ENCODE results near the gene SCARB1.

SCARB1 gene

GRCh38 chr12:124759841-124760503 is 103.7 kb downstream of the SCARB1 start:
- H3K27me3 ChIP-seq (ENCODE audit: control insufficient read depth, insufficient read depth, low read length) = no peaks in the 10 kb centered on the region
- no peak overlapping the region for H3K4me3 ChIP-seq (ENCODE audit: low read depth, low read length)
- peaks cover 10% of the 10 kb centered on the region for H3K9me3 ChIP-seq (ENCODE audit: control insufficient read depth, insufficient read depth, low read length)
- peaks cover 2% of the 10 kb centered on the region; the same call in 1 of the 2 replicates for H3K4me1 ChIP-seq (ENCODE audit: control insufficient read depth, insufficient read depth, low read length)
- H3K9ac ChIP-seq (ENCODE audit: low read depth, low read length) = no peak overlapping the region
- H3K36me3 ChIP-seq (ENCODE audit: control insufficient read depth, insufficient read depth, low read length) = no peaks in the 10 kb centered on the region
- no peak overlapping the region for H3K27ac ChIP-seq (ENCODE audit: low read depth, low read length)

DNA sequence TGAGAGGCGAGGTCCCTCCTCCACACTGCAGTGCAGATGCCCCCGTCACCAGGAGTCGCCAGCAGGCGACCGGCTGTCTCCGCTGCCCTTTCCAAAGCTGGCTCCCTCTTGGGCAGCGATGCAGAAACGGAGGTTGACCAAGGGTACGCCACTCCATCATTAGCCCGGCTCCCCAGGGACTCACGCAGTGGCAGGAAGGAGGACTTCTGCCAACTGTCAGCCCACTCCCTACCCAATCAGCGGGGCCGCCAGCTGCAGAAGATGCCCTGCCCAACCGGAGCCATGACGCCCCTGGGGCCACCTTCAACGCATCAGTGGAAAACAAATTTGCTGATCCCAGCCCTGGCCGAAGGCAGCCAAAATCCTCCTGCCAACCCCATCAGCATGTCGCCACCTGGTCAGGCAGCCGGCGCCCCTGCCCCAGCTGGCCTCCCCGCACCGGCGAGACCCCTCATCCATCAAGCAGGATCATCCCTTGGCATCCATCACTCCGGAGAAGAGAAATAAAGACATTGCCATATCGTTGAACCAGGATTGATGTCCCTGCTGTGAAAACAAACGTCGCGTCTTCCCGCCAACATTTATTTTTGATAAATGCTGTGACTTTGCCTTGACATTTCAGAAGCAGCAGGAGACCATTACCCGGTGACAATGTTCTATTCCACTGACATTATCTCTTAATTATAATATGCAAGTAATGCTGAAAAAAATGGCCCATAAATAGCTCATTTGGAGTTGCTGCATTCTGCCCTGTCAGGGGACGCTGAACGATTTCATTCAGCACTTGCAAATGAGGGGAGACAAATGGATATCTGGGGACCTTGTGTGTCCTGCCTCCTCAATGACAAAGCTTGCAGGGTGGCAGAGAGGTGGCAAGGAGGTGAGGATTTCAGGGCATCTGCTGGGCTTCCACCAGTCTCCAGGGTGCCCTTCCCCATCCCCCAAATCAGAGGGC is 105.1 kb downstream of the SCARB1 start:
- H3K36me3 ChIP-seq (ENCODE audit: control insufficient read depth, insufficient read depth, low read length) = no peaks in the 10 kb centered on the region
- no peak overlapping the region for H3K9ac ChIP-seq (ENCODE audit: low read depth, low read length)
- H3K4me3 ChIP-seq (ENCODE audit: low read depth, low read length) = no peak overlapping the region
- H3K9me3 ChIP-seq (ENCODE audit: control insufficient read depth, insufficient read depth, low read length) = no peaks in the 10 kb centered on the region
- no peak overlapping the region for H3K27ac ChIP-seq (ENCODE audit: low read depth, low read length)
- H3K4me1 ChIP-seq (ENCODE audit: control insufficient read depth, insufficient read depth, low read length) = peaks cover 5% of the 10 kb centered on the region; the same call in 1 of the 2 replicates
- H3K27me3 ChIP-seq (ENCODE audit: control insufficient read depth, insufficient read depth, low read length) = no peaks in the 10 kb centered on the region

DNA sequence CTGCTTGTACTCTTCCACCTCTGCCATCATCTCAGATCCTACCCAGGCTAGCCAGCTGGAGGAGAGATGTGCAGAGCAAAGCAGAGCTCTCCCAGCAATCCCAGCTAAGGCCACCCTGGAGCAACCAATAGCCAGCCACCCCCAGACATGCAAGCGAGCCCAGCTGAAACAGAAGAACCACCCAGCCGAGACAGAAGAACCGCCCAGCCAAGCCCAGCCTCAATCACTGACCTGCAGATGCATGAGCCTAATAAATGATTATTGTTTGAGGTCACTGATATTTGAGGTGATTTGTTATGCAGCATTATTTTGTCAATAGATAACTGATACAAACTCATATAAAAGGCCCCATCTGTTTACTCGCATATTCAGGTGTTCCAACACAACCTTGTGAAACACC is 106.3 kb downstream of the SCARB1 start:
- H3K27ac ChIP-seq (ENCODE audit: low read depth, low read length) = no peak overlapping the region
- H3K4me3 ChIP-seq (ENCODE audit: low read depth, low read length) = no peak overlapping the region
- H3K4me1 ChIP-seq (ENCODE audit: control insufficient read depth, insufficient read depth, low read length) = peaks cover 5% of the 10 kb centered on the region; the same call in 1 of the 2 replicates
- H3K9me3 ChIP-seq (ENCODE audit: control insufficient read depth, insufficient read depth, low read length) = no peaks in the 10 kb centered on the region
- no peaks in the 10 kb centered on the region for H3K36me3 ChIP-seq (ENCODE audit: control insufficient read depth, insufficient read depth, low read length)
- no peaks in the 10 kb centered on the region for H3K27me3 ChIP-seq (ENCODE audit: control insufficient read depth, insufficient read depth, low read length)
- H3K9ac ChIP-seq (ENCODE audit: low read depth, low read length) = no peak overlapping the region

- H3K27me3 ChIP-seq (ENCODE audit: control insufficient read depth, insufficient read depth, low read length) = no peaks in the 10 kb centered on the region
- H3K9ac ChIP-seq (ENCODE audit: low read depth, low read length) = no peak overlapping the region
- H3K27ac ChIP-seq (ENCODE audit: low read depth, low read length) = no peak overlapping the region
- H3K9me3 ChIP-seq (ENCODE audit: control insufficient read depth, insufficient read depth, low read length) = no peaks in the 10 kb centered on the region
- H3K4me3 ChIP-seq (ENCODE audit: low read depth, low read length) = no peak overlapping the region
- no peaks in the 10 kb centered on the region for H3K36me3 ChIP-seq (ENCODE audit: control insufficient read depth, insufficient read depth, low read length)
- H3K4me1 ChIP-seq (ENCODE audit: control insufficient read depth, insufficient read depth, low read length) = peaks cover 5% of the 10 kb centered on the region; the same call in 1 of the 2 replicates
Measured at GRCh38 chr12:124756760-124757159, 106.9 kb downstream of the SCARB1 start.

GRCh38 chr12:124756166-124756565 is 107.5 kb downstream of the SCARB1 start:
- no peaks in the 10 kb centered on the region for H3K9me3 ChIP-seq (ENCODE audit: control insufficient read depth, insufficient read depth, low read length)
- no peak overlapping the region for H3K27ac ChIP-seq (ENCODE audit: low read depth, low read length)
- H3K36me3 ChIP-seq (ENCODE audit: control insufficient read depth, insufficient read depth, low read length) = no peaks in the 10 kb centered on the region
- no peak overlapping the region for H3K4me3 ChIP-seq (ENCODE audit: low read depth, low read length)
- no peak overlapping the region for H3K9ac ChIP-seq (ENCODE audit: low read depth, low read length)
- peaks cover 5% of the 10 kb centered on the region; the same call in 1 of the 2 replicates for H3K4me1 ChIP-seq (ENCODE audit: control insufficient read depth, insufficient read depth, low read length)
- H3K27me3 ChIP-seq (ENCODE audit: control insufficient read depth, insufficient read depth, low read length) = no peaks in the 10 kb centered on the region

DNA sequence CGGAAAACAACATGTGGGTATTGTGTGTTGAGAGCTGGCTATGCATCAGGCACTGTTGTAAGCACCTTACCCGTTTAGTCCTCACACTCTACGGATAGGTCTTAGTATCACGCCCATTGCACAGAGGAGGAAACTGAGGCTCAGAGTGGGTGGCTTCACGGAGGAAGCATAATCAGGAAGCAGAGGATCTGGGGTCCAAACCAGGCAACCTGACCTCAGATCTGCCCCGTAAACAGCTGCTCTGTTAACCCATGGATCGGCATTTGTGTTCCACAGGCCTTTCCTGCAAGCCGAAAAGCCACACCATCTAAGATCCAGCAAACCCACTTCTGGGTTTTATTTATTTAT is 107.9 kb downstream of the SCARB1 start:
- no peak overlapping the region for H3K27ac ChIP-seq (ENCODE audit: low read depth, low read length)
- no peak overlapping the region for H3K4me3 ChIP-seq (ENCODE audit: low read depth, low read length)
- H3K4me1 ChIP-seq (ENCODE audit: control insufficient read depth, insufficient read depth, low read length) = peaks cover 8% of the 10 kb centered on the region; the same call in 1 of the 2 replicates

GRCh38 chr12:124754949-124755800 is 108.5 kb downstream of the SCARB1 start:
- Histone ChIP-seq H3K4me3 (ENCODE audit: low read depth, low read length) (no peak overlapping the region), H3K27me3 (ENCODE audit: control insufficient read depth, insufficient read depth, low read length) (no peaks in the 10 kb centered on the region), H3K27ac (ENCODE audit: low read depth, low read length) (peak overlapping the region; percentile 41)

More for the DNA sequence above, 107.9 kb downstream of the SCARB1 start:
- no peaks in the 10 kb centered on the region for H3K9me3 ChIP-seq (ENCODE audit: control insufficient read depth, insufficient read depth, low read length)
- no peaks in the 10 kb centered on the region for H3K27me3 ChIP-seq (ENCODE audit: control insufficient read depth, insufficient read depth, low read length)
- no peak overlapping the region for H3K9ac ChIP-seq (ENCODE audit: low read depth, low read length)
- no peaks in the 10 kb centered on the region for H3K36me3 ChIP-seq (ENCODE audit: control insufficient read depth, insufficient read depth, low read length)

GRCh38 chr12:124754491-124754890 is 109.2 kb downstream of the SCARB1 start:
- Histone ChIP-seq H3K27ac (ENCODE audit: low read depth, low read length) (no peak overlapping the region), H3K4me1 (ENCODE audit: control insufficient read depth, insufficient read depth, low read length) (peaks cover 12% of the 10 kb centered on the region; the same call in 1 of the 2 replicates), H3K9ac (ENCODE audit: low read depth, low read length) (no peak overlapping the region), H3K4me3 (ENCODE audit: low read depth, low read length) (no peak overlapping the region), H3K27me3 (ENCODE audit: control insufficient read depth, insufficient read depth, low read length) (no peaks in the 10 kb centered on the region), H3K9me3 (ENCODE audit: control insufficient read depth, insufficient read depth, low read length) (no peaks in the 10 kb centered on the region), H3K36me3 (ENCODE audit: control insufficient read depth, insufficient read depth, low read length) (no peaks in the 10 kb centered on the region)

More at GRCh38 chr12:124754949-124755800, 108.5 kb downstream of the SCARB1 start:
- Histone ChIP-seq H3K4me1 (ENCODE audit: control insufficient read depth, insufficient read depth, low read length) (peaks cover 12% of the 10 kb centered on the region; the same call in 1 of the 2 replicates), H3K36me3 (ENCODE audit: control insufficient read depth, insufficient read depth, low read length) (no peaks in the 10 kb centered on the region), H3K9ac (ENCODE audit: low read depth, low read length) (no peak overlapping the region), H3K9me3 (ENCODE audit: control insufficient read depth, insufficient read depth, low read length) (no peaks in the 10 kb centered on the region)

GRCh38 chr12:124753993-124754392 is 109.7 kb downstream of the SCARB1 start:
- no peaks in the 10 kb centered on the region for H3K27me3 ChIP-seq (ENCODE audit: control insufficient read depth, insufficient read depth, low read length)
- no peaks in the 10 kb centered on the region for H3K9me3 ChIP-seq (ENCODE audit: control insufficient read depth, insufficient read depth, low read length)
- H3K9ac ChIP-seq (ENCODE audit: low read depth, low read length) = no peak overlapping the region
- H3K36me3 ChIP-seq (ENCODE audit: control insufficient read depth, insufficient read depth, low read length) = no peaks in the 10 kb centered on the region
- H3K4me3 ChIP-seq (ENCODE audit: low read depth, low read length) = no peak overlapping the region
- H3K4me1 ChIP-seq (ENCODE audit: control insufficient read depth, insufficient read depth, low read length) = peaks cover 12% of the 10 kb centered on the region; the same call in 1 of the 2 replicates
- H3K27ac ChIP-seq (ENCODE audit: low read depth, low read length) = no peak overlapping the region

DNA sequence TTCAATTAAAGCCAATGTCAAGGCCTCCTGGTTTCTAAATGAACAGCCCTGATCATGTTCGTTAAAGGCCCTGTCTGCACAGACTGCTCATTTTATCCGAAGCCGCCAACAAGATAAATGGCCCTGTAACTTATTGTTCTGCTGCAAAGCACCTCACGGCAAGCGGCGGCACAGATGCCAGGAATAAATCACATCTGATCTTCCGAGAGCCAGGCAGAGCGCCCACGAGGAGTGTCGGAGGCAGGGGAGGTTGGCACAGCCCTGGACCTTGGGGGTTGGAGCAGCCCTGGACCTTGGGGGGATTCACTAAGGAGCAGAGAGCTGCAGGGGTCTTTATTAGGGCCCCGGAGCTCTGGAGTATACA is 110.5 kb downstream of the SCARB1 start:
- Histone ChIP-seq H3K9ac (ENCODE audit: low read depth, low read length) (no peak overlapping the region), H3K36me3 (ENCODE audit: control insufficient read depth, insufficient read depth, low read length) (no peaks in the 10 kb centered on the region), H3K9me3 (ENCODE audit: control insufficient read depth, insufficient read depth, low read length) (no peaks in the 10 kb centered on the region), H3K27ac (ENCODE audit: low read depth, low read length) (no peak overlapping the region), H3K27me3 (ENCODE audit: control insufficient read depth, insufficient read depth, low read length) (no peaks in the 10 kb centered on the region), H3K4me1 (ENCODE audit: control insufficient read depth, insufficient read depth, low read length) (peaks cover 12% of the 10 kb centered on the region; the same call in 1 of the 2 replicates), H3K4me3 (ENCODE audit: low read depth, low read length) (no peak overlapping the region)
